ENCODE data around the gene COP1.
"Not testable (repeated sequence)": the region's sequence is repeated elsewhere in the genome, so short reads cannot be mapped to it uniquely, and the experiment has no call there.

Gene COP1

GRCh38 chr1:176017722-176018121 is 189.4 kb downstream of the COP1 start:
- TF ChIP-seq CTCF (IDR thresholded peaks at IDR 0.05; ENCODE audit: low read depth, low read length): no peak
- H3K4me3 ChIP-seq (replicated peaks in 1 of 2; ENCODE audit: low read depth in 2 of 2, low read length in 2 of 2): no peak overlapping the region
- no peak for DNase-seq (ENCODE audit: low read depth in 2 of 2)

- no peak for TF ChIP-seq CTCF (IDR thresholded peaks at IDR 0.05; ENCODE audit: low read depth, low read length)
These were observed 197.1 kb downstream of the COP1 start for GRCh38 chr1:176009951-176010350.

GRCh38 chr1:176007756-176008389 is 199.2 kb downstream of the COP1 start:
- H3K4me3 ChIP-seq (replicated peaks in 1 of 2; ENCODE audit: low read depth in 2 of 2, low read length in 2 of 2); DNase-seq (ENCODE audit: low read depth in 2 of 2): not testable (repeated sequence)

More at GRCh38 chr1:176009951-176010350, 197.1 kb downstream of the COP1 start:
- H3K4me3 ChIP-seq (replicated peaks in 1 of 2; ENCODE audit: low read depth in 2 of 2, low read length in 2 of 2): no peak overlapping the region
- DNase-seq (ENCODE audit: low read depth in 2 of 2): no peak

- not testable (repeated sequence) for H3K4me3 ChIP-seq (replicated peaks in 1 of 2; ENCODE audit: low read depth in 2 of 2, low read length in 2 of 2); DNase-seq (ENCODE audit: low read depth in 2 of 2)
These were observed 212.4 kb downstream of the COP1 start for GRCh38 chr1:175994660-175995059.

GRCh38 chr1:175992825-175993224 is 214.3 kb downstream of the COP1 start:
- H3K4me3 ChIP-seq (replicated peaks in 1 of 2; ENCODE audit: low read depth in 2 of 2, low read length in 2 of 2); DNase-seq (ENCODE audit: low read depth in 2 of 2): not testable (repeated sequence)

- not testable (repeated sequence) for H3K4me3 ChIP-seq (replicated peaks in 1 of 2; ENCODE audit: low read depth in 2 of 2, low read length in 2 of 2); DNase-seq (ENCODE audit: low read depth in 2 of 2)
These were observed 214.9 kb downstream of the COP1 start for GRCh38 chr1:175992202-175992601.

GRCh38 chr1:175984813-175985212 is 222.3 kb downstream of the COP1 start:
- H3K4me3 ChIP-seq (replicated peaks in 1 of 2; ENCODE audit: low read depth in 2 of 2, low read length in 2 of 2): no peak overlapping the region
- DNase-seq (ENCODE audit: low read depth in 2 of 2): no peak
- no peak for TF ChIP-seq CTCF (IDR thresholded peaks at IDR 0.05; ENCODE audit: low read depth, low read length)

- no peak for TF ChIP-seq CTCF (IDR thresholded peaks at IDR 0.05; ENCODE audit: low read depth, low read length)
- H3K4me3 ChIP-seq (replicated peaks in 1 of 2; ENCODE audit: low read depth in 2 of 2, low read length in 2 of 2): no peak overlapping the region
- DNase-seq (ENCODE audit: low read depth in 2 of 2): no peak
These were observed 222.9 kb downstream of the COP1 start for GRCh38 chr1:175984057-175984812.

GRCh38 chr1:175983363-175983762 is 223.7 kb downstream of the COP1 start:
- DNase-seq (ENCODE audit: low read depth in 2 of 2); H3K4me3 ChIP-seq (replicated peaks in 1 of 2; ENCODE audit: low read depth in 2 of 2, low read length in 2 of 2): not testable (repeated sequence)

All from cardiac fibroblast (primary cell).